GM23338 (cell line): ENCODE results near the gene CD53. TPM values are rescaled to one million over a fixed set of nuclear protein-coding genes. Genes with fewer than 3 reads are reported as not detected.
A peak's percentile ranks its signal among the peaks of the same experiment; 100 is the strongest.

Experiments used
- ATAC-seq: fragments of 200-7000 bp; cut with Tn5 transposase; 3 replicates; pipeline ENCODE4 v1.9.1; 2020
- DNase-seq: peaks from one replicate; pipeline ENCODE4 v3.0.0-alpha.2; 2015; ENCODE audit warnings: low spot score
- H2AFZ ChIP-seq: fragments of 200-600 bp; sonication (generic); 2 replicates; pipeline ENCODE4 v1.8.0; 2016; ENCODE audit warnings: antibody characterized with exemption, mild to moderate bottlenecking, moderate library complexity
- H3F3A ChIP-seq: fragments of 200-600 bp; sonication (generic); replicated peaks from 2 replicates; pipeline ENCODE4 v1.8.0; 2017; ENCODE audit warnings: antibody characterized with exemption, mixed run types, low read depth
- H3K27ac ChIP-seq: fragments of 200-600 bp; sonication (generic); 2 replicates; pipeline ENCODE4 v1.6.1; 2016; ENCODE audit warnings: low read depth
- H3K27me3 ChIP-seq: fragments of 200-600 bp; sonication (generic); 2 replicates; pipeline ENCODE4 v1.8.0; 2016; ENCODE audit warnings: mild to moderate bottlenecking, mixed run types, moderate library complexity; ENCODE audit not compliant: insufficient read depth
- H3K36me3 ChIP-seq: fragments of 200-600 bp; sonication (generic); 2 replicates; pipeline ENCODE4 v1.8.0; 2016; ENCODE audit warnings: mild to moderate bottlenecking; ENCODE audit not compliant: insufficient read depth
- H3K4me1 ChIP-seq: fragments of 200-600 bp; sonication (generic); 2 replicates; pipeline ENCODE4 v1.8.0; 2016; ENCODE audit warnings: mild to moderate bottlenecking, moderate library complexity; ENCODE audit not compliant: insufficient read depth
- H3K4me2 ChIP-seq: fragments of 200-600 bp; sonication (generic); 2 replicates; pipeline ENCODE4 v1.7.1; 2017; ENCODE audit warnings: mixed run types
- H3K4me3 ChIP-seq: fragments of 200-600 bp; sonication (generic); 2 replicates; pipeline ENCODE4 v1.6.1; 2016; ENCODE audit warnings: mixed run types
- H3K79me2 ChIP-seq: fragments of 200-600 bp; sonication (generic); replicated peaks from 2 replicates; pipeline ENCODE4 v1.8.0; 2017; ENCODE audit warnings: mild to moderate bottlenecking; ENCODE audit not compliant: insufficient read depth
- H3K9me2 ChIP-seq: fragments of 200-600 bp; sonication (generic); 2 replicates; pipeline ENCODE4 v1.8.0; 2017; ENCODE audit not compliant: insufficient read depth
- H4K20me1 ChIP-seq: fragments of 200-600 bp; sonication (generic); replicated peaks from 2 replicates; pipeline ENCODE4 v1.8.0; 2017; ENCODE audit warnings: mild to moderate bottlenecking; ENCODE audit not compliant: insufficient read depth
- H3K27ac Mint-ChIP-seq: 2 replicates; pipeline ENCODE4 v1.8.0; 2020; ENCODE audit warnings: inconsistent platforms, mild to moderate bottlenecking, moderate library complexity, mixed read lengths
- H3K27me3 Mint-ChIP-seq: 3 replicates; pipeline ENCODE4 v1.8.0; 2022; ENCODE audit warnings: low read depth, mild to moderate bottlenecking, moderate library complexity, mixed read lengths, inconsistent platforms; ENCODE audit not compliant: insufficient read depth, poor library complexity
- H3K36me3 Mint-ChIP-seq: 3 replicates; pipeline ENCODE4 v1.8.0; 2021; ENCODE audit warnings: low read depth, mild to moderate bottlenecking, inconsistent platforms, moderate library complexity, mixed read lengths
- H3K4me1 Mint-ChIP-seq: 3 replicates; pipeline ENCODE4 v1.8.0; 2020; ENCODE audit warnings: mild to moderate bottlenecking, inconsistent platforms, mixed read lengths
- H3K4me3 Mint-ChIP-seq: 3 replicates; pipeline ENCODE4 v1.8.0; 2021; ENCODE audit warnings: moderate library complexity, mild to moderate bottlenecking, inconsistent platforms, mixed read lengths
- H3K9me3 Mint-ChIP-seq: 3 replicates; pipeline ENCODE4 v1.8.0; 2020; ENCODE audit warnings: moderate library complexity, mild to moderate bottlenecking, inconsistent platforms, mixed read lengths
- CTCF ChIP-seq, 2 experiments: fragments of 200-600 bp in 1 of 2; sonication (generic) in 1 of 2; conservative IDR thresholded peaks; 2 replicates each; pipeline versions ENCODE4 v1.5.1 to v1.6.1; 2016 to 2017; ENCODE audit warnings: antibody characterized with exemption in 2 of 2, low read depth in 2 of 2, mild to moderate bottlenecking in 2 of 2, moderate library complexity in 1 of 2
- ETS1 ChIP-seq: IDR thresholded peaks from 2 replicates; pipeline ENCODE4 v1.6.1; 2016; ENCODE audit warnings: antibody characterized with exemption
- JUNB ChIP-seq: IDR thresholded peaks from one replicate; pipeline ENCODE4 v1.6.1; 2016; ENCODE audit warnings: antibody characterized with exemption; ENCODE audit not compliant: unreplicated experiment
- NANOG ChIP-seq: IDR thresholded peaks from 2 replicates; pipeline ENCODE4 v1.6.1; 2016; ENCODE audit warnings: antibody characterized with exemption, borderline replicate concordance
- POLR2AphosphoS5 ChIP-seq: IDR thresholded peaks from 2 replicates; pipeline ENCODE4 v1.6.1; 2016; ENCODE audit warnings: antibody characterized with exemption, low read depth
- STAT1 ChIP-seq: IDR thresholded peaks from one replicate; pipeline ENCODE4 v1.6.1; 2016; ENCODE audit warnings: antibody characterized with exemption; ENCODE audit not compliant: unreplicated experiment
- ZNF114 ChIP-seq: fragments of 250-450 bp; sonication (Bioruptor Pico); IDR thresholded peaks from 2 replicates; pipeline ENCODE4 v1.5.0; 2020; ENCODE audit warnings: mild to moderate bottlenecking, moderate library complexity
- ZNF331 ChIP-seq: fragments of 250-450 bp; sonication (Bioruptor Pico); IDR thresholded peaks from 2 replicates; pipeline ENCODE4 v1.5.0; 2020; ENCODE audit warnings: low read depth, mild to moderate bottlenecking, moderate library complexity
- polyA plus RNA-seq: library from polyadenylated mRNA; unstranded; fragments of >200 nt; fragmentation: Nextera tagmentation; extraction: Ambion mirVana; gene quantifications from 2 replicates; pipeline ENCODE4 v1.2.1, GENCODE V29; 2016
- total RNA-seq: library from RNA; depleted of rRNA; stranded (reverse); fragments of >200 nt; shearing (Covaris generic); gene quantifications from 2 replicates; pipeline ENCODE4 v1.2.3, GENCODE V29; 2014

Gene CD53
- total and polyA plus RNA-seq, 2 experiments from 2014 or later, result 0.28 to 0.70 TPM

- Histone ChIP-seq H3K27me3 (no peaks in the 10 kb centered on the region), H4K20me1 (no peaks in the 10 kb centered on the region), H3F3A (no peaks in the 10 kb centered on the region), H3K4me2 (no peak overlapping the region), H3K4me1 (no peaks in the 10 kb centered on the region), H3K27ac (no peak overlapping the region), H3K36me3 (no peaks in the 10 kb centered on the region), H2AFZ (no peak overlapping the region), H3K79me2 (no peaks in the 10 kb centered on the region), H3K9me2 (peaks cover 14% of the 10 kb centered on the region; the same call in 1 of the 2 replicates), H3K4me3 (no peak overlapping the region)
- Mint-ChIP-seq H3K4me3 (no peak overlapping the region), H3K9me3 (no peaks in the 10 kb centered on the region), H3K27ac (no peak overlapping the region), H3K36me3 (no peaks in the 10 kb centered on the region), H3K27me3 (no peaks in the 10 kb centered on the region), H3K4me1 (no peaks in the 10 kb centered on the region)
- DNase-seq (no peak), ATAC-seq (no peak)
- no peak for TF ChIP-seq POLR2AphosphoS5
- no peak for TF ChIP-seq ZNF114 (CRISPR knock-in tag)
- TF ChIP-seq NANOG, result no peak
- TF ChIP-seq CTCF (conservative IDR thresholded peaks at IDR 0.05; ENCODE audit: low read depth in 2 of 2), result no peak
- TF ChIP-seq ETS1, result no peak
Measured at GRCh38 chr1:110850627-110851026, 22.3 kb upstream of the CD53 start.

GRCh38 chr1:110853135-110853534 lies 19.8 kb upstream of the CD53 start:
- Histone ChIP-seq H3K4me2 (no peak overlapping the region), H3K4me3 (no peak overlapping the region), H3K4me1 (no peaks in the 10 kb centered on the region), H3F3A (no peaks in the 10 kb centered on the region), H2AFZ (peak overlapping the region; percentile 48; the same call in 1 of the 2 replicates), H3K27ac (no peak overlapping the region), H4K20me1 (no peaks in the 10 kb centered on the region), H3K27me3 (no peaks in the 10 kb centered on the region), H3K36me3 (no peaks in the 10 kb centered on the region), H3K9me2 (peaks cover 14% of the 10 kb centered on the region; the same call in 1 of the 2 replicates), H3K79me2 (no peaks in the 10 kb centered on the region)
- no peak for ATAC-seq
- H3K27me3 Mint-ChIP-seq, result no peaks in the 10 kb centered on the region
- H3K27ac Mint-ChIP-seq, result no peak overlapping the region
- no peaks in the 10 kb centered on the region for H3K4me1 Mint-ChIP-seq
- no peak for DNase-seq
- TF ChIP-seq JUNB, result no peak
- no peak for TF ChIP-seq ZNF331
- TF ChIP-seq ETS1, result no peak
- no peak for TF ChIP-seq STAT1
- H3K4me3 Mint-ChIP-seq, result no peak overlapping the region
- no peaks in the 10 kb centered on the region for H3K9me3 Mint-ChIP-seq
- no peaks in the 10 kb centered on the region for H3K36me3 Mint-ChIP-seq
